PC-3 (cell line): ENCODE measurements around the gene RDH12. TPM values are rescaled to one million over a fixed set of nuclear protein-coding genes. Genes with fewer than 3 reads are reported as not detected.
A peak's percentile ranks its signal among the peaks of the same experiment; 100 is the strongest.
"Not testable (repeated sequence)": the region's sequence is repeated elsewhere in the genome, so short reads cannot be mapped to it uniquely, and the experiment has no call there.

Experiments
- ATAC-seq: fragments of 200-7000 bp; cut with Tn5 transposase; 2 replicates; pipeline ENCODE4 v1.9.1; 2020; ENCODE audit warnings: mild to moderate bottlenecking, moderate library complexity
- Bru-seq: library from RNA; stranded (reverse); fragments of 400-500 nt; gene quantifications from one replicate; lab custom pipeline; 2021; lab: Mats Ljungman, UMichigan
- BruChase-seq, 2 experiments: library from RNA; stranded (reverse); fragments of 400-500 nt; gene quantifications; one replicate each; lab custom pipeline; 2021; lab: Mats Ljungman, UMichigan
- BruUV-seq: library from RNA; stranded (reverse); fragments of 400-500 nt; replicated peaks from 2 replicates; lab custom pipeline; 2021; lab: Mats Ljungman, UMichigan
- CTCF ChIA-PET: fragments of 300-600 bp; sonication (Branson Sonifier 250); formaldehyde crosslinking; loops from one replicate; lab custom pipeline; 2022; ENCODE audit warnings: antibody characterized with exemption; lab: Charles Lee
- POLR2A ChIA-PET: fragments of 300-600 bp; sonication (Branson Sonifier 250); formaldehyde crosslinking; loops from one replicate; lab custom pipeline; 2022; ENCODE audit warnings: antibody characterized with exemption; ENCODE audit not compliant: unreplicated experiment; lab: Charles Lee
- DNase-seq: peaks from one replicate; pipeline ENCODE4 v3.0.0-alpha.2; 2015
- H2AFZ ChIP-seq: fragments of 300-600 bp; sonication (generic); 2 replicates; pipeline ENCODE4 v1.6.0; 2016; ENCODE audit warnings: antibody characterized with exemption, low read length
- H3F3A ChIP-seq: fragments of 300-600 bp; sonication (generic); one replicate; pipeline ENCODE4 v1.6.0; 2017; ENCODE audit warnings: antibody characterized with exemption, low read length, control low read depth, mild to moderate bottlenecking; ENCODE audit not compliant: unreplicated experiment
- H3K27ac ChIP-seq: fragments of 300-600 bp; sonication (generic); 2 replicates; pipeline ENCODE4 v1.5.1; 2016; ENCODE audit warnings: mild to moderate bottlenecking, low read length
- H3K27me3 ChIP-seq: fragments of 300-600 bp; sonication (generic); 2 replicates; pipeline ENCODE4 v1.6.1; 2016; ENCODE audit warnings: low read length, mixed read lengths
- H3K36me3 ChIP-seq: fragments of 300-600 bp; sonication (generic); 2 replicates; pipeline ENCODE4 v1.6.1; 2016; ENCODE audit warnings: low read depth, mixed run types, low read length, mixed read lengths
- H3K4me1 ChIP-seq: fragments of 300-600 bp; sonication (generic); 2 replicates; pipeline ENCODE4 v1.5.1; 2016; ENCODE audit warnings: low read length; ENCODE audit not compliant: insufficient read depth
- H3K4me2 ChIP-seq: fragments of 300-600 bp; sonication (generic); 2 replicates; pipeline ENCODE4 v1.6.0; 2016; ENCODE audit warnings: low read length
- H3K4me3 ChIP-seq: fragments of 300-600 bp; sonication (generic); 2 replicates; pipeline ENCODE4 v1.5.1; 2016; ENCODE audit warnings: mild to moderate bottlenecking, low read length, mixed read lengths
- H3K79me2 ChIP-seq: fragments of 300-600 bp; sonication (generic); 2 replicates; pipeline ENCODE4 v1.6.1; 2017; ENCODE audit warnings: low read length, mixed read lengths
- H3K9ac ChIP-seq: fragments of 300-600 bp; sonication (generic); 2 replicates; pipeline ENCODE4 v1.6.0; 2016; ENCODE audit warnings: mild to moderate bottlenecking, low read length
- H3K9me2 ChIP-seq: fragments of 300-600 bp; sonication (generic); replicated peaks from 2 replicates; pipeline ENCODE4 v1.6.1; 2016; ENCODE audit warnings: mixed run types, low read length, mixed read lengths
- H3K9me3 ChIP-seq: fragments of 300-600 bp; sonication (generic); 2 replicates; pipeline ENCODE4 v1.6.1; 2016; ENCODE audit warnings: low read length, mixed read lengths
- H4K20me1 ChIP-seq: fragments of 300-600 bp; sonication (generic); 2 replicates; pipeline ENCODE4 v1.6.1; 2016; ENCODE audit warnings: low read length, mixed read lengths
- EZH2 ChIP-seq: fragments of 300-600 bp; sonication (generic); IDR thresholded peaks from one replicate; pipeline ENCODE4 v1.6.1; 2017; ENCODE audit warnings: antibody characterized with exemption, mild to moderate bottlenecking, low read length; ENCODE audit not compliant: unreplicated experiment
- EZH2phosphoT487 ChIP-seq: fragments of 300-600 bp; sonication (generic); IDR thresholded peaks from 2 replicates; pipeline ENCODE4 v1.6.1; 2018; ENCODE audit warnings: mild to moderate bottlenecking, antibody characterized with exemption, low read length, borderline replicate concordance
- intact Hi-C: fragments of 100-400 bp; cut with micrococcal nuclease; formaldehyde crosslinking; loops from 2 replicates; pipeline ENCODE4 v1.9.0; 2023
- long read RNA-seq: library from polyadenylated mRNA; unstranded; transcript quantifications from one replicate; pipeline ENCODE4 v2.0.0, GENCODE V29; 2021; ENCODE audit not compliant: unreplicated experiment
- total RNA-seq: library from RNA; depleted of rRNA; stranded (reverse); fragments of >200 nt; gene quantifications from 2 replicates; pipeline ENCODE4 v1.2.3, GENCODE V29; 2014; rRNA removed
- TF ChIP-seq, protein P1 (sequence below): fragments of 300-600 bp; sonication (generic); conservative IDR thresholded peaks from 2 replicates; pipeline ENCODE4 v1.5.1; 2017; ENCODE audit warnings: antibody characterized with exemption, low read depth, mild to moderate bottlenecking, low read length

The RDH12 gene
- not detected in 2 replicates for total RNA-seq
- percentile 7 among the genes with signal in this experiment for Bru-seq, nascent RNA
- BruChase-seq, experiment 1, labeled RNA remaining after a 6-hour chase = percentile 7 among the genes with signal in this experiment
- percentile 8 among the genes with signal in this experiment for BruChase-seq, experiment 2, labeled RNA remaining after a 2-hour chase
- long read RNA-seq = 0 reads

GRCh38 chr14:67701492-67701891 lies at the start of gene RDH12:
RDH12 (plus strand) TSS chr14:67701886; CDS start chr14:67722643, 20,757 bp downstream.
- POLR2A ChIA-PET, H3K79me2 ChIP-seq, H3K9me3 ChIP-seq, H3K27ac ChIP-seq, H3K4me1 ChIP-seq, H3K9me2 ChIP-seq, BruUV-seq, H3F3A ChIP-seq, ATAC-seq, H3K27me3 ChIP-seq, H3K9ac ChIP-seq, CTCF ChIA-PET, H3K36me3 ChIP-seq, H3K4me2 ChIP-seq, H4K20me1 ChIP-seq, H2AFZ ChIP-seq, DNase-seq, H3K4me3 ChIP-seq: not testable (repeated sequence)
- intact Hi-C loops = loop anchor here (5.0 kb wide), 1 partner anchor 534 kb away; no protein-coding TSS in a partner anchor

- H3K4me3 ChIP-seq = no peak overlapping the region
- no peak overlapping the region for H3K27ac ChIP-seq
- H3F3A ChIP-seq = no peaks in the 10 kb centered on the region
- H3K36me3 ChIP-seq = peaks cover 59% of the 10 kb centered on the region
- no peaks in the 10 kb centered on the region for H4K20me1 ChIP-seq
- no peak overlapping the region for H3K4me2 ChIP-seq
- H3K9ac ChIP-seq = no peak overlapping the region
- no peaks in the 10 kb centered on the region for H3K4me1 ChIP-seq
- ATAC-seq = no peak
- TF ChIP-seq EZH2 = no peak
- DNase-seq = no peak
- CTCF ChIA-PET = interaction anchor here (0.6 kb wide), 1 partner anchor 18 kb away, joined by 13 read pairs; no protein-coding TSS in a partner anchor
- no peaks in the 10 kb centered on the region for H3K9me3 ChIP-seq
- intact Hi-C loops = no loop called here
- no peaks in the 10 kb centered on the region for H3K79me2 ChIP-seq
- POLR2A ChIA-PET = no interaction called here
- no TSS peak for BruUV-seq
- no peaks in the 10 kb centered on the region for H3K9me2 ChIP-seq
- no peak overlapping the region for H2AFZ ChIP-seq
- H3K27me3 ChIP-seq = no peaks in the 10 kb centered on the region
These were observed 49.5 kb upstream of the RDH12 start for GRCh38 chr14:67652189-67652588.

GRCh38 chr14:67653651-67654280 lies 47.9 kb upstream of the RDH12 start:
- ATAC-seq (no peak), DNase-seq (no peak)
- TF ChIP-seq, protein P1, sequence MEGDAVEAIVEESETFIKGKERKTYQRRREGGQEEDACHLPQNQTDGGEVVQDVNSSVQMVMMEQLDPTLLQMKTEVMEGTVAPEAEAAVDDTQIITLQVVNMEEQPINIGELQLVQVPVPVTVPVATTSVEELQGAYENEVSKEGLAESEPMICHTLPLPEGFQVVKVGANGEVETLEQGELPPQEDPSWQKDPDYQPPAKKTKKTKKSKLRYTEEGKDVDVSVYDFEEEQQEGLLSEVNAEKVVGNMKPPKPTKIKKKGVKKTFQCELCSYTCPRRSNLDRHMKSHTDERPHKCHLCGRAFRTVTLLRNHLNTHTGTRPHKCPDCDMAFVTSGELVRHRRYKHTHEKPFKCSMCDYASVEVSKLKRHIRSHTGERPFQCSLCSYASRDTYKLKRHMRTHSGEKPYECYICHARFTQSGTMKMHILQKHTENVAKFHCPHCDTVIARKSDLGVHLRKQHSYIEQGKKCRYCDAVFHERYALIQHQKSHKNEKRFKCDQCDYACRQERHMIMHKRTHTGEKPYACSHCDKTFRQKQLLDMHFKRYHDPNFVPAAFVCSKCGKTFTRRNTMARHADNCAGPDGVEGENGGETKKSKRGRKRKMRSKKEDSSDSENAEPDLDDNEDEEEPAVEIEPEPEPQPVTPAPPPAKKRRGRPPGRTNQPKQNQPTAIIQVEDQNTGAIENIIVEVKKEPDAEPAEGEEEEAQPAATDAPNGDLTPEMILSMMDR = no peak
- no peak for TF ChIP-seq EZH2phosphoT487
- no peak for TF ChIP-seq EZH2
- Histone ChIP-seq H3K36me3 (peaks cover 59% of the 10 kb centered on the region), H3K27ac (no peak overlapping the region), H3K9me2 (no peaks in the 10 kb centered on the region), H3K27me3 (no peaks in the 10 kb centered on the region), H3K4me2 (no peak overlapping the region), H3K4me1 (no peaks in the 10 kb centered on the region), H2AFZ (no peak overlapping the region), H3K9me3 (no peaks in the 10 kb centered on the region), H3K4me3 (no peak overlapping the region), H3K79me2 (no peaks in the 10 kb centered on the region), H4K20me1 (no peaks in the 10 kb centered on the region), H3K9ac (no peak overlapping the region), H3F3A (no peaks in the 10 kb centered on the region)
- BruUV-seq = no TSS peak
- intact Hi-C loops = no loop called here
- ChIA-PET POLR2A (no interaction called here), CTCF (interaction anchor here (0.6 kb wide), 1 partner anchor 52 kb away, joined by 5 read pairs; no protein-coding TSS in a partner anchor)
